NB4 (cell line): ENCODE data around the gene HS3ST5.

Source experiments
- CTCF ChIP-seq: IDR thresholded peaks from one replicate; pipeline ENCODE4 v1.5.1; 2012; ENCODE audit warnings: low read depth, low read length
- POLR2A ChIP-seq: IDR thresholded peaks from 2 replicates; pipeline ENCODE4 v1.6.1; 2011; ENCODE audit warnings: mild to moderate bottlenecking; ENCODE audit not compliant: insufficient read length; ENCODE audit errors: extremely low read depth

- TF ChIP-seq POLR2A (no peak), CTCF (no peak)
These were observed 61.3 kb downstream of the HS3ST5 start for GRCh38 chr6:114281496-114281895.
